Measurements from ENCODE around the gene ARHGEF1. TPM values are rescaled to one million over a fixed set of nuclear protein-coding genes. Genes with fewer than 3 reads are reported as not detected.

The ARHGEF1 gene
- total RNA-seq, 1 donor from 2014 or later: 37.4 TPM

DNA sequence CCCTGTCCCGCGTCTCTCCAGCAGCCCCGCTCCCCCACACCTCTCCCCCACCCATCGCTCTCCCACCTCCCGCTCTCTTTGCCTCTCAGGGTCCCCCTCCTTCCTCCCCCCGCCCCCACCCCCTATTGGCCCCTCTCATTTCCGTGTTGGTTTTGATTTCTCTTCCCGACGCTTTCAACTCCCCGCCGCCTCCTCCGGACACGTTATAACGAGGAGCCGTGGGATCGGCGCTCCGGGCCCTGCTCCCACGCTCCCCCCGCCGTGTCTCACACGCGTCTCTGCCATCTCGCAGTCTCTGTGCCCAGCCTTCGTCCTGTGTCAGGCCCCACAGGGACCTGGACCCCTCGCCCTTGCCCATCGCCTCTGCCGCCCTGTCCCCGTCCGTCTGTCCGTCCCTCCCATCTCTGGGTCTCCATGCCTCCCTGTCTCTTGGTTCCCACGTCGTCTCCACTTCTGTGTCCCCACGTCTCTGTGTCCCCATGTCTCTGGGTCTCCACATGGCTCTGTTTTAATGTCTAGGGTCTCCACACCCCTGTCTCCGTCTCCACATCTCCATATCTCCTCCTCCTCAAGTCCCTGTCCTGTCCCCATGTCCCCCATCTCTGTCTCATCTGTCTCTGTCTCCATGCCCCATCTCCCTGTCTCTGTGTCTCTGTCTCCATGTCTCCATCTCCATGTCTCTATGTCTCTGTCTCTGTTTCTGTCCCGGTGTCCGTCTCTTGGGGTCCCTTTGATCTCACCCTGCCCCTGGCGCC lies 32.2 kb downstream of the ARHGEF1 start:
- ATAC-seq: no peak
- no peak for DNase-seq (ENCODE audit: low spot score)

DNA sequence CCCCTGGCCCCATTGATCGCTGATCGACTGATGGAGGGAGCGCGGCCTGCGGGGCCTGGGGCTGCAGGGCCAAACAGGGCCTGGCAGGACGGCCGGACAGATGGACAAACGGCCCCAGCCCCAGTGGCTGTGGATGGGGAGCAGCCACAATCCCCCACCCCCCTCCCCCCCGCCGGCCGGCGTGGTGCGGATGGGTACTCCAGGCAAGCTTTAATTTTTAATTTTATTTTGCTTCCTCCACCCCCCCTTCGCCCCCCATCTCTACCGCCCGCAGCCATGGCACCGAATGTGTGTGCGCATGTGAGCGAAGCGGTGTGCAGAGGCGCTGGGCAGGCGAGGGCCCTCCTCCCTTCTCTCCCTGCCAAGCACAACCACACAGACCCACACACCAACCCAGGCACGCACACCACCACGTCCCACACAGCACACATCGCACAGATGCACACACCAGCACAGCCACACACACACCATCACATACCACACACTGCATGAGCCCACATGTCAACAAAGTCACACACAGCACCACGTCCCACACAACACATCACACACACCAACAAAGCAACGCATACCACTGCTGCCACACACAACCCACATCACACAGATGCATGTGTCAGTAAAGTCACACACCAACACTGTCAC lies 32.9 kb downstream of the ARHGEF1 start:
- ATAC-seq (no peak), DNase-seq (ENCODE audit: low spot score) (no peak)

DNA sequence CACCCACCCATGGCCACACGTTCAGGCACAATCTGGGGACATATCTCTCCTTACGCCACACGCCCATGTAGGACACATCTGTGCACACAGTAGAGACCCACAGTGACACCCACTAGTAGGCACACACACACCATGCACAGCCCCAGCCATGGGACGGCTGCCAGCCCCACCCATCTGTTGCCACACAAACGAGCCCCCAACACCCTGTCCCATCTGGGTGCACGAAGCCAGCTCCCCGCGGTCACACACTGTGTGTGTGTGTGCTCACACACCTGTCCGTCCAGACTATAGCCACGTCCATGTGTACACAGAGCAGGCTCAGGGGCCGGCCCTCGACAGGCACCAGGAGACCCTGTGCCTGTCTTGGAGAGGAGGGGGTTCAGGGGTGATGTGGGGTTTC lies 34.7 kb downstream of the ARHGEF1 start:
- no peak for DNase-seq (ENCODE audit: low spot score)

DNA sequence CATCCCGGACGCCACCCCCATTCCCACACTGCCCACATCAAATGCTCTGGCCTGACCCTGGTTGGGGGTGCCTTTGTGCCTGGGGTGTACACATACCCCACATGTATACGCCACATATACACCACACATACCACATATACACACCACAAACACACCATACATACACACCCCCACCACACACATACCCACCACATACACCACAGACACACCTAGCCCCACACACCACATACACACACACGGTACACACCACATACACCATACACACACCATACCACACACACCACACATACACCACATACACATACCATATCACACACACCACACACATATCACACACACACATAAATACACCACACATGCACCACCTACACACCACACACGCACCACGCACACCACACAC lies 35.1 kb downstream of the ARHGEF1 start:
- ATAC-seq (no peak), DNase-seq (ENCODE audit: low spot score) (no peak)

More for the DNA sequence above, 34.7 kb downstream of the ARHGEF1 start:
- no peak for ATAC-seq

DNA sequence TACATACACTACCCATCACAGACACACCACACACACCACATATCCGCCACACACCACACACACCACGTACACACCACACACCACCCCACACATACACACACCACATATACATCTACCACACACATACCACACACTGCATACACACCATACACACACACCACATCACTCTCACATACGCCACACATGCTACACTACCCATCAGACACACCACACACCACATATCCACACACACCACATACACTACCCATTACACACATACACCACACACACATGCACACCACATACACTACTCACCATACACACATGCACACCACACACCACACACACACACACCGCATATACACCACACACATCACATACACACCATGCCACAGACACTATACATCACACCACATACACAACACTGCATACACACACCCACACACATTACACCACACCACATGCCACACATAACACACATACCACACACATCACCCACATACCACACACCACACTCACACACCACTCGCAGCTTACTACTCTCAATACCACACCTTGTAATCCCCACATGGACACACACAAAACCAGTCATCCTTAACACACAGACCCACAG lies 35.8 kb downstream of the ARHGEF1 start:
- ATAC-seq (no peak), DNase-seq (ENCODE audit: low spot score) (no peak)

DNA sequence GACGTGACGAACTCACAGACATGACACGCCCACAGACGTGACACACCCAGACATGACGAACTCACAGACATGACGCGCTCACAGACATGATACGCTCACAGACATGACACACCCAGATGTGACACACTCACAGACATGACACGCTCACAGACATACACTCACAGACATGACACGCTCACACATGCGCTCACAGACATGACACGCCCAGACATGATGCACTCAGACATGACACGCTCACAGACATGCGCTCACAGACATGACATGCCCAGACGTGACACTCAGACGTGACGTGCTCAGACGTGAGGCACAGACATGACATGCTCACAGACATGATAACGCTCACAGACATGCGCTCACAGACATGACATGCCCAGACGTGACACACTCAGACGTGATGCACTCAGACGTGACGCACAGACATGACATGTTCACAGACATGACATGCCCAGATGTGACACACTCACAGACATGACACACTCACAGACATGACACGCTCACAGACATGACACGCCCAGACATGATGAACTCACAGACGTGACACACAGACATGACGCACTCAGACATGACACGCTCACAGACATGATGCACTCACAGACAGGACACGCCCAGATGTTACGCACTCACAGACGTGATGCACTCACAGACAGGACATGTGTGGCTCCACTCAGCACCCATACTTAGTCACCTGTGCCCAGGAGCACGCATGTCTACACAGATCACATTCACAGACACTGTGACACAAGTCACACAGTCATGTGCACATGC lies 37.1 kb downstream of the ARHGEF1 start:
- no peak for DNase-seq (ENCODE audit: low spot score)
- no peak for ATAC-seq

DNA sequence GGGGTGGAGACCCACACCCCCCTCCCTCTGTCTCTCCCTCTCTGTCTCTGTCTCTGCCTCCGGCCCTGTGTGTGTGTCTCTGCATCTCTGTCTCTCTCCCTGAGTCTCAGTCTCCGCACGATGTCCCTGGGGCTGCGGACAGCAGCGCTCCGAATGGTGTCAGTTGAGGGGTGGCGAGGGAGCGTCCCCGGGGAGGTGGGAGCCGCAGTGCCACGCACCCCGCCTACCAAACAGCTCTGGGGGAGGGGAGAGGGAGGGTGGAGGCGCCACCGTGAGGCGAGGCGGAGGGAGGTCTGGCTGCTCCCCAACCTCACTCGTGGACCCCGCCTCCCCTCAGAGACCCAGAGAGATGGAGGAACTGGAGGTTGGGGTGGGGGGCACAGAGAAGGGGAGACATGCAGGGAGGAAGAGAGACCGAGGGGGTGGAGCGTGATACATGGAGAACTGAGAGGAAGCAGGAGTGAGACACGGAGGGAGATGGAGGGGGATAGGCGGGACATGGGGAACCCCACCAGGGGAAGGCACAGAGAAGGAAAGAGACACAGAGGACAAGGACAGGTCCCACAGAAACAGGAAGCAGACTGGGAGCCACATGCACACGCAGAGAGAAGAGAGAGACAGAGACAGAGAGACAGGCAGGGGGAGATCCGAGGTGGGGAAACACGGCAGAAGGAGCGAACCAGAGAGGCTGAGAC lies 38.0 kb downstream of the ARHGEF1 start:
- ATAC-seq (no peak), DNase-seq (ENCODE audit: low spot score) (no peak)

DNA sequence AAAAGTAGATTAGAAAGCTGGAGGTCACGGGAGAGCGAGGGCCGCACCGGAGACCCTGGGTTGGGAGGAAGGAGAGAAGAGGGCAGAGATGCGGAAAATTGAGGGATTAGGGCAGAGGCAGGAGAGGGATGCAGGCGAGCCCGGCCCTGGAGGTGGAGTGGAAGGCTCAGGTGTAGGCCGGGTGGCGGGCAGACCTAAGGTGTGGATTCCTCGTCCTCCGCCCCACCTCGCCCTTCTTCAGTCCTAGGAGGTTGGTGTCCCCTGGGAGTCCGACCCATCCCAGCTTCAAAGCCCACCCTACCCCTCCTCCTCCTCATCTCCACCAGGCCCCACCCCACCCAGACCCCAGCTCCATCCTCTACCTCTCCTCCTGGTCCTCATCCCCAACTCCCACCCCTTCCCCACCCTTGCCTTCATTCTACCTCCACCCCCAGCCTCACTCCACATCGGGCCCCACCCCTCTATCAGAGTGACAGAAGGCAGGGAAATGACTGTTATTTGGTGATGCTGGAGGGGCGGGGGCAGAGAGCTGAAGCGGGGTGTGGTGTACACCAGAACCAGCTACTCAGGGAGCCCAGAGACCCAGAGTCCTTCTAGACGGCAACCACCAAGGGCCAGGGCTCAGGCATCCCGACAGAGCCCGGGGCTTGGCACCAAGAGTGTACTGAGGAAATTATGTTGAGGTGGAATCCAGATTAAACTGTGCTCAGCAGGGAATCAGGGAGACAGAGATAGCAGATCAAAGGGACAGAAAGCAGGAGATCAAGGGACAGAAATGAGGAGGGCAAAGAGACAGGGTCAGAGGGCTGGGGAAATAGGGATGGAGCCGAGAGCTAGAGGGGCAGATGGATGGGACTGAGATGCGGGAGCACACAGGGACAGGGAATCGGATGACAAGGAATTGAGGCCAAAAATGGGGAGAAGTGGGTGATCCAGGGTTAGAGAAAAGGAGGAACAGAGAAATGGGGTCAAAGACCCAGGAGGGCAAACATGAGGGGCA lies 38.9 kb downstream of the ARHGEF1 start:
- ATAC-seq (no peak), DNase-seq (ENCODE audit: low spot score) (no peak)

DNA sequence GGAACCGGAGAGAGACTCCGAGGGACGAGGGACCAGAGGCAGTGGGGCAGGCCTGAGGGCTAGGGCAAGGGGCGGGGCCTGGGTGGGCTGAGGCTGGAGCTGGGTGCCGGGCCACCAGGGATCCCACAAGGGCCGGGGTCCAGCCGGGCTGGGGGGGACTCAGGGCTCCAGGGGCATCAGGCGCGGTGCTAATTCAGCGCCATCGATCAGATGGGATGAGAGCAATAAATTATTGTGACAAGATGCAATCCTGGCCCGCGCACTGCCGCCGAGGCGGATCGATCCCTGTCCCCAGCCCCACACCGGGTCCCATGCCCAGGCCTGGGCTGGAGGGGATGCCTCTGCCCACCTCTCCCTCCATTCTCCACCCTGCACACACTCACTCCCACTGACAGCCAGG lies 39.6 kb downstream of the ARHGEF1 start:
- DNase-seq (ENCODE audit: low spot score) (no peak), ATAC-seq (no peak)

DNA sequence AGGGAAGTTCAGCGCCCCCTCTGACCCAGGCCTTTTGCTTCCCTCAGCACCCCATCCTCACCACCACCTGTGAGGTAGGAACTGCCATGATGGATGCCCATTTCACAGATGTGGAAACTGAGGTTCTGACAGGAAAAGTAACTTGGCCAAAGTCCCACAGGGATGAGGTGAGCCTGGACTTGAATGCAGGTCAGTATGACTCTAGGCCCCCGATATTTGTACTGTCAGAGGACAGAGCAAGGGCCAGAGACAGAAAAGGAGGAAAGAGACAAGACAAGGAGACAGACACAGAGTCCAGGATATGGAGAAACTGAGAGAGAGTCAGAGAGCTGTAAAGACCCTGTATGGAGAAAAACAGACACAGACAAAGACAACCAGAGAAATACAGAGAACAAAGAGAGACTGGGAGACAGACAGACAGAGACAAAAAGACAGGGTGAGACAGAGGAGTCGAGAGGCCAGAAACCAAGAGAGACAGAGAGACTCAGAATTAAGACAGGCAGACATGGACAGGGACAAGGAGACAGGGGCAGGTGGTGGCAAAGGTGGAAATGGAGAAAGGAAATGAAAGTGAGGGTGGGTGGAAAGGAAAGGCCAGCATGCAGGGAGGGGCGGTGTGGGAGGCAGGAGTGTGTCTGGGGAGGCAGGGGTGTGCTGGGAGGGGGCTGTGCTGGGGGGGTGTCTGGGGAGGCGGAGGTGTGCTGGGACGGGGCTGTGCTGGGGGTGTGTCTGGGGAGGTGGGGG lies 40.2 kb downstream of the ARHGEF1 start:
- ATAC-seq (no peak), DNase-seq (ENCODE audit: low spot score) (no peak)

DNA sequence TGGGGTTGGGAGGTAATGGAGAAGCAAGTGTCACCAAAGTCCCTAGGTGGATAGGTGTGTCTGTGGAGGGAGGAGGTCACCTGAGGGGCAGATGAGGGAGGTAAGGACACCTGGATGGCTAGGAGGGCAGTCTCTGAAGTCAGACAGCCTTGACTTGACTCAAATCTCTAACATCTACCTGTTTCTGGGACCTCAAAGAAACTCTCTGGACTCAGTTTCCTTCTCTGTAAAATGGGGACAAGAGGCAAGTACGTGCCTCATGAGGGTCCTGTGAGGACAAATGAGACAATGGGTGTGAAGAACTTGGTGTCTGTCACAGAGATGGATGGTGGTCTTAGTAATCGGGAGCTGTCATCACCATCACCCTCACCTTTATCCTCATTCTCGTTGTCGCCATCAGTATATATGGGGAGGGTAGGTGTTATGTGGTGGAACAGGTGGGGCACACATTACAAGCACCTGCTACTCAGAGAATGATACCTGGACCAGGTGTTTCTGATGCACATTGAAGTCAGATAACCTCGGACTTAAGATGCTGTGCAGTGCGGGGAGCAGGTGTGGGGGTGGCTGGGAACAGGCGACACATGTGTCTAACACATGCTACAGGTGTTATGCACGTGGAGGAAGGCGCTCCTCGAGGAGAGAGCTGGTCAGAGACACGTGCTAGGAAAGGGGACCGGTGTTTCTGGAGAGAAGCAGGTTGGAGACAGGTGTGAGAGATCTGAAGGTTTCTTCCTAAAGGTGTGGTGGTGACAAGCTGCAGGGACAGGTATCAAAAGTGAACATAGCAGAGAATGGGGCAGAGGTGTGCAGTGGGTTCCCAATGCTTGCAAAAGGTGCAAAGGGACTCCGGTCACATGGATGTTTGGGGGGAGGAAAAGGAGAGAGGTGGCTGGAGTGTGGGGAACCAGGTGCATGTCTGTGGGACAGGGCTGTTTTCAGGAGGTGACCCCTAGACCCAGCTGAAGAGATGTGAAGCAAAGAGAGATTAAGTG lies 41.5 kb downstream of the ARHGEF1 start:
- no peak for DNase-seq (ENCODE audit: low spot score)
- no peak for ATAC-seq

DNA sequence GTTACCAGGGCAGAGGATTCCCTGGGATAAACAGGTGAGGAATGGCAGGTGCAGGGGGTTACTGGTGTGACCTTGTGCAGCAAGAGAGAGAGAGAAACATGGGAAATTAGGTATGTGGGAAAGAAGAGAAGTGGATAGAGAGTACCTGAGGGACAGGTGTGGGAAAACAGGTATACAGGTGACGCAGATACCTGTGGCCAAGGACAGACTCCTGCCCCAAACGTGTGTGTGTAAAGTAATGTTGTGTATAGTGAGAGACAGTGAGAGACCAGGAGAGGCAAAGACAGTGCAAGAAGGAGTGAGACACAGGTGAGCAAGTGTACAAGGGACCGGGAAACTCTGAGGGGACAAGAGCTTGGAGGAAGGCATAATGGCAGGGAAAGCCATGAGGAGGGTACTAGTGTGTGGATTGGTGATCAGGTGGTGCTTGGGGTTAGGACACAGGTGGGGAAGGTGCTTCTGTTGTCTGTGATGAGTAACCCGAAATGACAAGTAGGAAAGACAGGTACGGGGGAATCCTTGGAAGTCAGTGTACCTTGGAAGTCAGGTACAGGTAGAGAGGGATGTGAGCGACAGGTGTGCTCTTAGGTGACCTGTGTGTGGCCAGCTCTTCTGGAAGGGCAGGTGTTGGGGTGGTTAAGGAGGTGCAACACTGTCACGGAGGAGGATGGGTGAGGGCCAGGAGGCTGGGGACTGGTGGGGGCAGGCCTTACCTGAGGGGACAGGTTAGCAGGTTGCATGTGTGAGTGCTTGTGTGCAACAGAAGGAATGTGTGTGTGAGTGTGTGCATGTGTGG lies 42.4 kb downstream of the ARHGEF1 start:
- ATAC-seq: no peak
- DNase-seq (ENCODE audit: low spot score): no peak

DNA sequence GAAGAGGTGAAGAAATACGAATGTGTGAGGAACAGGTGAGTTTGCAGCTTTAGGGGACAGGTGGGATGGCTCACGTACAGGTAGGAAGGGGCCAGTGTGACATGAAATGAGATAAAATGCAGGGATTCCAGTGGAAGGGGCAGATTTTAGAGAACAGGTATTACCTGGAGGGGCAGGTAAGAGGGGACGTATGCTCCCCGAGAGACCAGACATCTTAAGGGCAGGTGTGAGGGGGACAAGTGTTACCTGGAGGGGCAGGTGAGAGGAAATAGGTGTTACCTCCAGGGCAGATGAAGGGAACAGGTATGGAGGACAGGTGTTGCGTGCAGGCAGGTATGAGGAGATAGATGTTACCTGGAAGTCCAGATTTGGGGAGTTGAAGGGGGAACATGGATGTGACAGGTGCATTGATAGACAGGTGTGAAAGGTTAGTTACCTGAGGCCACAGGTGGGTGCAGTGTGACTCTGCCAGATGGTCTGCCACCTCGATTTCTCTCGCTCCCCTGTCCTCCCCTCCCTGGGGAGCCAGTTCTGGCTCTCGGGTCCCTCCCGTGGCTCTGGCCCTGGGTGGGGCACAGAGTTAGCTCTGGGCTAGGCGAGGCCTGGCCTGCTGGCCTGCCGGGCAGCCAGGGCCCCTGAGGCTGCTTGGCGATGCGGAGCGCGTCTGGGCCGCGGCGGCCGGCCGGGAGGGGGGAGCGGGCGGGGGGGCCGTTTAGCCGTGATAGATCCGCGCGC lies 43.2 kb downstream of the ARHGEF1 start:
- ATAC-seq (no peak), DNase-seq (ENCODE audit: low spot score) (no peak)

DNA sequence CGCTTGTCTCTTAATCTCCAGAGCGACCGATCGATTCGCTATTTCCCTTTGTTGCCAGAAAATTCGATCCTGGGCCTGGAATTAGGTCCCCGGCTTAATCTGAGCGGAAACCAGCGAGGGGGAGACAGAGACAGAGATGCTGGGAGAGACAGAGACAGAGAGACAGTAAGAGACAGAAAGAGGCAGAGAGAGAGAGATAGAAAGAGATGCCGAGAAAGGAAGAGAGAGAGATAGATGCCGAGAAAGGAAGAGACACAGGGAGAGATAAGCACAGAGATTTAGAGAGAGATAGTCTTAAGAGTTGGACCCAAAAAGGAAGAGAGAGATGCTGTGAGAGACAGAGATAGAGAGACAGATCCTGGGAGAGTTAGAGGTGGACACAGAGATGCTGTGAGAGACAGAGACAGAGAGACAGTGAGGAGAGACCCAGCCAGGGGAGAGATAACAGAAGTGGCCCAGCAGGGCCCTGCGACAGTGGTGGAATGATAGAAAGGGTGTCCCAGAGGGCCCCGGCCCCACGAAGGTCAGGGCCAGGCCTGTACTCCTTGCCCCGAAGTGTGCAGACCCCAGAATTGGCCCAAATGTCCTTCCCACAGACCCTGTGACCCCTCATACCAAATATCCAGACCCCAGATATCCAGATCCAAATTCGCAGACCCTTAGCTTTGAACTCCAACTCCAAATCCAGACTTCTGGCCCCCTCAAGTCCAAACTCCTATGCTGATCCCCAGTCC lies 43.9 kb downstream of the ARHGEF1 start:
- DNase-seq (ENCODE audit: low spot score) (no peak), ATAC-seq (no peak)

DNA sequence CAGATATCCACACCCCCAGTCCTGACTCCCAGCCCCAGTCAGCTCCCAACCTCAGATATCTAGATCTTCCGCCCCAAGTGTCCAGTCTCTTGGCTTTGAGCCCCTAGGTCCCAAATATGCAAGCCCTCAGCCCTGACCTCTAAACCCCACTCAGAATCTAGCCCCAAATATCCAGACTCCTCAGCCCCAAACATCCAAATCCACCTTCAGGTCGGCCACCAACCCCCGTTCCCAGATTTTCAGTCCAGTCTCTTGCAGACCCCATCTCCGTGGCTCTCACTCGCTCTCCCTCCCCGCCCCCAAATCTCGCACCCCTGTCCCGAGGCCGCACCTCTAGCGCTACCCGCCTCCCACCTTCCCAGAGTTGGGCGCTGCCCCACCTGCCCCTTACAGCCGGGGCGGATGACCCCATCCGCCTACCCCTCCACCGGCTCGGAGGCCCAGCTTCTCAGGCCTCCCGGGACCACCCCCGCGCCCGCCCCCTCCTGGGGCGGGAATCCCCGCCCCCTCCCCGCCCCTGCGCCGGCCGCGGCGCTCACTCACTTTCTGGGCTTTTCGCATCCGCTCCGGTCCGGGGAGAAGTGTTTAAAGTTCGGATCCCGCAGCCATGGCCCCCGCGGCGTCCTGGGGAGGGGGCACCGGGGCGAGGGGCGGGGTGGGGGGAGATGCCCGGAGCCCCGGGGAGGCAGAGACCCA lies 44.7 kb downstream of the ARHGEF1 start:
- no peak for ATAC-seq
- DNase-seq (ENCODE audit: low spot score): no peak

All from left lobe of liver (tissue), 2 donors.